Head of caudate nucleus (tissue), 42 donors: Measurements from ENCODE around the gene MAS1L.
"Not testable (repeated sequence)": the region's sequence is repeated elsewhere in the genome, so short reads cannot be mapped to it uniquely, and the experiment has no call there.

Experiments
- DNase-seq, 42 donors: peaks; one replicate each; pipeline versions ENCODE4 v3.0.0 to v3.0.0-alpha.2; 2020 to 2021; ENCODE audit warnings: mixed read lengths in 7 of 42
- intact Hi-C: fragments of 100-400 bp; cut with DNase I; formaldehyde crosslinking; loops from one replicate; pipeline ENCODE4 v1.15.0; 2022

Gene MAS1L

DNA sequence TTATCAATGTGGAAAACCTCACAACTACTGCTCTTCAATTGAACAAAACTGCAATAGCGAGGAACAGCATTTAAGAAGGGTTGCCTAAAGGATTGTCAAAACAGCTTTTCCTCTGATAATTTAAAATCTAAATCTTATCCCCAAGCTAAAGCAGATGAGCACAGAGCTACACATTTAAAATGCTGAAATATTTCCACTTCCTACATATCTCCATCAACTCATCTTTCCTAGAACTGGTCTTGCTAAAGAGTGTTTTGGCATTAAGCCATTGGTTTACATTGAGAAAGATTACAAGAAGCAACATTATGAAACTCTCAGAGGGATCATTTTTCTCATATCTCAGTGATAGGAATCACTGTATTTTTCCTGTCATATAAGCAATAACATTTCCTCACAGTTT is 45.0 kb downstream of the MAS1L start:
- intact Hi-C loops, result no loop called here
- DNase-seq, result no peak

DNA sequence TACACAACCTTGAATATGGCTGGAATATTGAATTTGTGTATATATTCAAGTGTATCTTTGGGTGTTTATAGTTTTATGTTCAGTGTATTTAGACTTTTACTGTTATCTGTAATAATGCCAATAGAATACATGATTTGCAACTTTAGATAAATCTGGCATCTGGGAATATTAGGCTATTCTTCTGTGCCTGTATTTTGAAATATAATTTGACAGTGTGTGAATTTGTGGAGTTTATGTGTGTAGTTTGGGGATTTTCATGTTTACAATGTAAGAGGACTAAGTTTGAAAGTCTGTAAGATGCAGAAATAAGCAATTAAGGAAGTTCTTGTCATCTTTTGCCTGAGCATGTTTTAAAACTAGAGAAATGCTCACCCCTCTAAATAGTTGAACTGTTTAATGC is 48.8 kb downstream of the MAS1L start, which contains the start of gene OR10C1:
TSS of gene OR10C1 (plus strand) at position 301 of the 400 bp plus-strand sequence. CDS start 710 bp downstream, outside the sequence.
- no peak for DNase-seq
- intact Hi-C loops, result no loop called here

DNA sequence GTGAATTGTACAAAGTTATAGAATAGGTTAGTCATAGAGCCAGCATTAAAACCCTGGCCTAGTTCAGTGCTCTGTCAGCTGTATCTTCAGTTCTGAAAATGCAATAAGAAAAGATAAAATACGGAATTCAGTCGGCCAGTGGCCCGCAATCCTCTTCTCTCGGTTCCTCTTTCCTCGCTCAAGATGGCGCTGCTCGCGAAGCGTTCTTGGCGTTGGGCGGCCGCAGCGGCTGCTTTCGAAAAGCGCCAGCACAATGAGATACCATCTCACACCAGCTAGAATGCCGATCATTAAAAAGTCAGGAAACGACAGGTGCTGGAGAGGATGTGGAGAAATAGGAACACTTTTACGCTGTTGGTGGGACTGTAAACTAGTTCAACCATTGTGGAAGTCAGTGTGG is 51.0 kb downstream of the MAS1L start:
- intact Hi-C loops, result not testable (repeated sequence)

More for the DNA sequence above, 51.0 kb downstream of the MAS1L start:
- not testable (repeated sequence) for DNase-seq
